NCI-H510A (cell line): ENCODE results near the gene ZNF490.

Experiments used
- DNase-seq: peaks from one replicate; lab custom pipeline; 2025; lab: John Stamatoyannopoulos, UW

The ZNF490 gene

DNA sequence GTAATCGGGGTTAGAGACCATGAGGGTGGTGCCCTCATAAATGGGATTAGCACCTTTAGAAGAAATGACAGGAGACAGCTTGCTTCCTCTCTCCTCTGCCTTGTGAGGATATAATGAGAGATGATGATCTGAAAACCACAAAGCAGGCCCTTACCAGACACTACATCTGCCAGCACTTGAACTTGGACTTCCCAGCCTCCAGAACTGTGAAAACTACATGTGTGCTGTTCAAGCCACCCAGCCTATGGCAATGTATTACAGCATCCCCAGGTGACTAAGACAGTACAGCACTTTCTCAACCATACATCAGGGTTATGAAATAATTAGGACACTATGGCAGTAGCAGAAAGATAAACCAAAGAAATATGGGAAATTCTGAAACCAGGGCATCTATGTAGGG, 66.8 kb downstream of the ZNF490 start:
- no peak for DNase-seq
